DMS53 treated with DMSO at 0.1 percent for 48 hours (cell line): ENCODE data around the gene KRTAP21-2.
"Not testable (repeated sequence)": the region's sequence is repeated elsewhere in the genome, so short reads cannot be mapped to it uniquely, and the experiment has no call there.

ENCODE experiments used
- DNase-seq: peaks from one replicate; lab custom pipeline; 2025; ENCODE audit not compliant: unreplicated experiment; lab: John Stamatoyannopoulos, UW

The KRTAP21-2 gene

DNA sequence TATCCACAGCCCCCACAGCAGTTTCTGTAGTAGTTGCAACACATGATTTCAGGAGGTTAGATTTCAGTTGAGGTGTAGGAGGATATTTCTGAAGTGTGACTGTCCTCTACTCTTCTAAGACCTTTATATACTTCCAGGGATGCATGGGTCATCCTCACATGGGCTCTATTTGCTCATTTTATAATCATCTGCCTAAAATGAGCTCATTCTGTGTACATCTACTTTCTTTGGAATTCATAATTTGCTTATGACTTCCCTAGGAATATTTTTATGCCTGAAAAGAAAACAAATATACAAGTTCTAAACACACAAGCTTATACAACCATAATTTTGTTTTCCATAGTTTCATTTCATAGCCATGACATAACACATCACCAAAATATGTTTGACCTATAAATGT, at the start of gene KRTAP21-2:
KRTAP21-2 (minus strand) TSS at position 101 of the 400 bp plus-strand sequence; CDS start at position 44, 57 bp downstream.
- DNase-seq = no peak

GRCh38 chr21:30793581-30794314, 46.7 kb upstream of the KRTAP21-2 start:
- peak; percentile 24 for DNase-seq

GRCh38 chr21:30779249-30779648, 32.2 kb upstream of the KRTAP21-2 start:
- no peak for DNase-seq

- DNase-seq = no peak
Measured at GRCh38 chr21:30769724-30770431, 22.8 kb upstream of the KRTAP21-2 start.

DNA sequence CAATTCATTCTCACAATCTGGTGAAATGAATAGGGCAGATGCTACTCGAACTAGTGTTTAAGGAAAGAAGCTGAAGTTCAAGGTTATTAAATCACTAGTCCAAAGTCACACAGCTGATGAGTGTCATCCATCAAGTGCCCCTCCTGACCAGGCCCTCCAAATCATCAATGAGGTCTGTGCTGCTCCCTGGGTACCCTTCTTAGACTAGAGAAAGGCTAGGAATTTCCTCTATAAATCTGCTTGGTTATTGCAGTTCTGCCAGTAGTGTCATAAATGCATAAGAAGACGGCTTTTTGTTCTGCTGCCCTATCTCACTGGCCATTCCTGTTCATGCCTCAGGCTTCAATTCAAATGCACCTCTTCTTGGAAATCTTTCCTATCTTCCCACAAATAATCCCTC, 13.7 kb upstream of the KRTAP21-2 start:
- no peak for DNase-seq

- no peak for DNase-seq
Measured at GRCh38 chr21:30758306-30758705, 11.2 kb upstream of the KRTAP21-2 start.

DNA sequence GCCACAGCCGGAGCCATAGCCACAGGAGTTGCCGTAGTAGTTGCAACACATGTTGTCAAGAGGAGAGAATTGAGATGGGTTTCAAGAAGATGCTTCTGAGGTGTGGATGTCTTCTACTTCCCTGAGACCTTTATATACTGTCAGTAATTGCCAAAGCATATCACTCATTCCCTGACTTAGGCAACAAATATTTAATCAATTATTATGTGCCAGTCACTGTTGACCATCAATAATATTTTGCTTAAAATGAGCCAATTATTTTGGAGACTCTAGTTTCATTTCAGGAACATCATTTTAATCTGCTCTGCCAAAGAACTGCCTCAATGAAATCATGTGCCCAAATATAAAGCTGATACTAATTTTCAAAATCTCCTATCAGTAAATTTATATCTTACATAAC, 8.3 kb upstream of the KRTAP21-2 start, which contains the start of gene KRTAP21-1:
KRTAP21-1 (minus strand) TSS at position 101 of the 400 bp plus-strand sequence; CDS start at position 51, 50 bp downstream.
- not testable (repeated sequence) for DNase-seq

GRCh38 chr21:30740462-30740861, 6.6 kb downstream of the KRTAP21-2 start:
- no peak for DNase-seq

DNA sequence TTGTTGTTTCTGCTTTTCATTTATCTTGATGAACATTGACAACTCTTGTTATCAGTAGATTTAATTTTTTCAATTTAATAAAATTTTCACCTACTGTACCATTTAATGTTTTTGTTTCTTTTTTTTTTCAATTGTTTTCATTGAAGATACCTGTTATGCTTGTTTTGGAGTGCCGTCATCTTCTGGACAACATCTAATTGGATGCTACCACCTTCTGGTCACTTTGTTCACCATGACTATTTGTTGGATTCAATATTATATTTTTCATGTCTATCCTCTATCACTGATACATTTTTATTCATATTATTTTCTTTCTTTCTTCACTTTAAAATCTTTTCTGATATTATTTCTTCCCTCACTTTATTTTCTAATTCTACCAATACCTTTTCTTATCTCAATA, 14.0 kb downstream of the KRTAP21-2 start:
- DNase-seq = peak; percentile 4

GRCh38 chr21:30726726-30727125, 20.3 kb downstream of the KRTAP21-2 start:
- no peak for DNase-seq

- DNase-seq = peak; percentile 14
Measured at GRCh38 chr21:30719401-30719800, 27.7 kb downstream of the KRTAP21-2 start.

GRCh38 chr21:30718239-30718909, 28.7 kb downstream of the KRTAP21-2 start, which contains the start of gene KRTAP21-3:
Gene KRTAP21-3 (minus strand): TSS chr21:30718777. CDS start chr21:30718759, 18 bp downstream.
- DNase-seq = no peak

GRCh38 chr21:30717105-30717504, 30.0 kb downstream of the KRTAP21-2 start:
- DNase-seq = no peak

GRCh38 chr21:30714946-30715345, 32.1 kb downstream of the KRTAP21-2 start:
- no peak for DNase-seq

DNA sequence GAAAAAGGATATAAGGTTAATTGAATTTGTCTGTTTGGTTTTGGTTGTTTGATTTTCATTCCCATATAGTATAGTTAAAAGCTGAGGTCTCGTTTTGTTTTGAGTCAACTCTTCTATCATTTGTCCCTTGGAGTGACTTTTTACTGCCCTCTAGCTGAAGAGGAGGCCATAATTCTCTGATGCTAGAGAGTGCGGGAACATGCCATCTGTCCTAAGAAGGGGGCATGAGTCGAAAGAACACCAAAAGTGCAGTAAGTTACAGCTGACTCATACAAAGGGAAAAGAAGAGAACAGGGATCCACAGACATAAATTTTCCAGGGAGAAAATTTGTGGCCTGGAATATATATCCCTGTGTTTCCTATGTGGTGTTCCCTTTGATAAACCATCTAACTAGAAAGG, 32.6 kb downstream of the KRTAP21-2 start:
- DNase-seq = no peak

DNA sequence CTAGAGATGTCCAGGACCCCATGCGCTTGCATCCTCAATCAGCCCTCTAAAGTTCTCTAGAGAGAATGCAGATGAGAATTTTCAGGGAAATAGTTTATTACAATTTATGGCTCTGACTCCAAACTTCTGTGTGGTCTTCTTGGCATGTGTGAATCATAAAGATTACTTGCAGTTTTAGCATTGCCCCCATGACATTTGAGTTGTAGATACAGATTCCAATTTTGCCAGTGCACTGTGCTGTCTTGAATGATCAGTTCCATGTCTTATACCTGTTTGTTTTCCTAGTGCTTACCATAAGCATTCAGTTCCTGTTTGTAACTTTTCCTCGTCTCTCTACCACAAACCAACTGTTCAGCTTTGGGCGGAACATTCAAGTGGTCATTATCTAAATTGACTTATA, 33.3 kb downstream of the KRTAP21-2 start:
- no peak for DNase-seq

- no peak for DNase-seq
Measured at GRCh38 chr21:30710499-30710898, 36.6 kb downstream of the KRTAP21-2 start.

- no peak for DNase-seq
Measured at GRCh38 chr21:30707409-30707808, 39.6 kb downstream of the KRTAP21-2 start.
